Frontal cortex (tissue), 4 donors: ENCODE data around the gene HNRNPC. TPM values are rescaled to one million over a fixed set of nuclear protein-coding genes. Genes with fewer than 3 reads are reported as not detected.
"Not testable (repeated sequence)": the region's sequence is repeated elsewhere in the genome, so short reads cannot be mapped to it uniquely, and the experiment has no call there.

Experiments used
- DNase-seq, 2 donors: peaks; one replicate each; pipeline ENCODE4 v3.0.0; 2012; ENCODE audit warnings: low spot score in 2 of 2
- FAIRE-seq: peaks from 2 replicates; lab custom pipeline; 2012; peaks lifted over from hg19 to GRCh38; lab: Jason Lieb, UNC
- total RNA-seq: library from RNA; depleted of rRNA; stranded (reverse); fragments of >200 nt; gene quantifications from one replicate; pipeline ENCODE4 v1.2.3, GENCODE V29; 2014
- donor health status: control.
- donor health status: control.
- donor health status: control.

HNRNPC gene
- total RNA-seq, 1 donor from 2014 or later: 614 TPM

DNA sequence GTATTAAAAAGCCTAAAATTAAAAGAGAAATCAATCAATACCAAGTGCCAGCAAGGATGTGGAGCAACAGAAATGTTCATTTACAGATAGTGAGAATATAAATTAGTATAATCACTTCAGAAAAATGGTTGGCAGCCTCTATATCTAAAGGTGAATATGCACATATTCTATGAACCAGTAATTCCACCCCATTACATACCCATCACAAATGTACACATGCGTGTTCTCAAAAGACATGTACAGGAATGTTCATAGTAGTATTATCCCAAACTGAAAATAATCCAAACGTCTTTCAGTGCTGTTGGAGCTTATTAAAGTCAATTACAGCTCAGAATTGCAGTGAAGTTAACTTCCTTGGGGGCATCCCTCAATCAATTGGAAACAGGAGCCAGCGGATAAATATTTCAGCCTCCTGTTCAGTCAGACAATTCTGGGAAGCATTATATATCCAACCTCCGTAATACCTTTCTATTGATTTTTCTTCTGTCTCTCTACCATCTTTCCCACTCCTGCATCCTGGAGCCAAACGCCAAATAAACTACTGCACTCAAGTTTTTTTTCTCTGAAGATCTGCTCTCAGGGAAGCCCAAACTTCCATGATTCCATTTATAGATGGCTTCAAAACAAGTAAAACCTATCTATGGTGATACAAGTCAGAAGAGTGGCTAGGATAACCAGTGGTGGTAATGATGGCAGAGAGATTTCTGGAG lies 68.3 kb downstream of the HNRNPC start:
- no peak for FAIRE-seq
- no peak for DNase-seq

DNA sequence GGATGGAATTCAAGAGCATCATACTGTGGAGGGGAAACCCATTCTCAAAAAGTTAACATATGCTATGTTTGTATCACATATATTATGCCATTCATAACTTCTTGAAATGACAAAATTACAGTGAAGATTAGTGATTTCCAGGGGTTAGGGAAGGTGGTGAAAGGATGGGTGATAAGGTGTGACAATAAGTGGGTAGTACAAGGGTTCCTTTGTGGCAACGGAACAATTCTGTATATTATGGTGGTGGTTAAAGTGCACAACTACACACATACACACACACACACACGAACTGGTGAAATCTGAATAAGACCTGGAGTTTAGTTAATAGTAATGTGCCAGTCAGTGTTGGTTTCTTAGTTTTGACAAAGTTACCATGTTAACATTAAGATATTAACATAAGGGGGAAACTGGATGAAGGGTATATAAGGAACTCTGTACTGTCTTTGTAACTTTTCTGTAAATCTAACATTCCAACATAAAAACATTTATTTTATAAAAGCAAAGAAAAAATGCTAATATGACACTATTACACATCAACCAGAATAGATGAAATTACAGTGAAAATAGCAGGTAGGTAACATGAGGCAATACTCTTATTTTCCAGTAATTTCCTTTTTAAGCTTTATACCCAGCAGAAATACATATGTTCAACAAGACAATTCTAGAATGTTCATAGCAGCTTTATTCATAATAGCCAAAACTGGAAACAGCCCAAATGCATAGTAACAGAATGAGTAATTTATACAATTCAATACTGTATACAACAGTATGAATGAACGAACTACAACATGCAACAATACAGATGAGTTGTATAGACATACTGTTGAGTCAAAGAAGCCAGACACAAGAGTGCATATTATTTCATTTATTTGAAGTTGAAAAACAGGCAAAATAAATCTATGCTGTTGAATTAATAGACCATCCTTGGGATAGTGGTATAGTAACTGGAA lies 69.4 kb downstream of the HNRNPC start:
- FAIRE-seq: no peak

DNA sequence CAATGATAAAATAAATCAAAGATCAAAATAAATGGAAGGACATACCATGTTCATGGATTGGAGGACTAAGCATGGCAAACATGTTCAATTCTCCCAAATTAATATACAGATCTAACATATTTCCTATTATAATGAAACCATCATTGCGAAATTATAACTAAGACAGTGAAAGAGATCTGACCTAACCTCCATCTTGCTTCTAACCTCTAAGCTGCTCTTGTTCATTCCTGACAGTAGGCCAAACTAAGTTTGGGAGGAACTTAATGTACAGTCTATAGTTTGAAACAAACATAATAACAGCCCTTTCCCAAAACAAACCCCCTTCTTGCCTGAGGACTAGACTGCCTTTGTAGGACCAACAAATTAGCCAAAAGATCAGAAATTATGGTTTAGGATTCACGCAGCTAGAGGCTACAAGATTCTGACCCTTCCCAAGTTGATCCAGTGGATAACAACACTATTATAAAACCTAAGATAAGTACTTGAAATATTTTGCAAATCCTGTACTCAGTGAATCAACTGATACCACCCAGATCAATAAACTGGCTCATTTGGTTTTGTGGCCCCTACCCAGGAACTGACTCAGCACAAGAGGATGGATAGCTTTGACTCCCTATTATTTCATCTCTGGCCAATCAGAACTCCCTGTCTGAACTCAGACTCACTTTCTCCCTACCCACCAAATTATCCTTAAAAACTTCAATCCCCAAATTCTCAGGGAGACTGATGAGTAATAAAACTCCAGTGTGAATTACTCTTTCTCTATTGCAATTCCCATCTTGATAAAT lies 71.6 kb downstream of the HNRNPC start:
- no peak for DNase-seq
- no peak for FAIRE-seq

More for the DNA sequence above, 69.4 kb downstream of the HNRNPC start:
- DNase-seq: no peak

DNA sequence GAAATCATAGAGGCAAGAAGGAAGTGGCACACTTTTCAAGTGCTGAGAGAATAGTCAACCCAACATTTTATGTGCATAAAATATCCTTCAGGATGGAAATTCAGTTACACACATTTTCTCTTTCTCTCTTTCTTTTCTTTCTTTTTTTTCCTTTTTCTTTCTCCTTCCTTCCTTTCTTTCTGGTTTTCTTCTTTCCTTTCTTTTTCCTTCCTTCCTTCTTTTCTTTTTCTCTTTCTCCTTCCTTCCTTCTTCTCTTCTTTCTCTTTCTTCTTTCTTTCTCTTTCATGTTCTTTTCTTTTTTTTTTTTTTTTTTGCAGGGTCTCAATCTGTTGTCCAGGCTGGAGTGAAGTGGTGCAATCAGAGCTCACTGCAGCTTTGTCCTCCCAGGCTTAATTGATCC lies 74.6 kb downstream of the HNRNPC start:
- no peak for FAIRE-seq
- DNase-seq: no peak

DNA sequence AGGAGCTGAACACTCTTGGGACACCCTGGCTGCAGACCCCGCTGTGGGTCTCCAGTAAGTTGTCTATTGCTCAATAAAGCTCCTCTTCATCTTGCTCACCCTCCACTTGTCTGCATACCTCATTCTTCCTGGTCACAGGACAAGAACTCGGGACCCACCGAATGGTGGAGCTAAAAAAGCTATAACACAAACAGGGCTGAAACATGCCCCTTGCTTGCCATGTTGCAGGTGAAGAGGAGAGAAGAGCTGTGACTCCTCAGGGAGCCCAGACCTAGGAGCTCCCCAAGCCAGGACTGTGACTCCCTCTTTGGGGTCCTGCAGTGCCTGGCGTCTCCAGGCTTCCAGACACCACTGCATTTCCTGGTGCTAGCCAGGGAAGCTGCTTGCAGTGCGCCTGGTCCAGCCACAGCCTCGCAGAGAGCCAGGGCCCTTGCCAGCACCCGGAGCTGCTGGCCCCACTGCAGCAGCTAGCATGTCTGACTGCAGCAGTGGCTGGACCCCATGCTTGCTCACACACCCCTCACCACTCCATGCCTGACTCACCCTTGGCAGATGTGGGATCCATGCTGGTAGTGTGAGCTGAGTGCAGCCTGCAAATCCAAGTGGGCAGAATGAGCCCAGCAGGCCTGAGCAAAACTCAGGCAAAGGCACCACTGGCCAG lies 76.2 kb downstream of the HNRNPC start:
- DNase-seq (no peak), FAIRE-seq (no peak)

DNA sequence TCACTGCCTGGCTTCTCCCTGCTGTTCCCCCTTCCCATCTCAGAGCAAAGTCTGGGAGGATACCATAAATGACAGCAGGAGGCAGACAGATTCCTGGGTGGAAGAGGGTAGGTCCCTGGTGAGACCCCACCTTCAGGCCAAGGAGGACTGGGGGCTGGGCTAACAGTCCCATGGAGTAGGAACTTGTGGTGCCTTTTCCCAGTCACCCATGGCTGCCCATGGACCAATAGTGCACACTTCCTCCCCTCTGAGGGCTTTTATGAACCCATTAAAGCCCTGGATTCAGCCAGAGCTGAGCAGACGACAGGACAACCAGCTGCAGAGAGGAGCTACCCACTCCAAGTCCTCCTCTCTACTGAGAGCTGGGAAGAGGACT lies 76.8 kb downstream of the HNRNPC start:
- DNase-seq (no peak), FAIRE-seq (no peak)

DNA sequence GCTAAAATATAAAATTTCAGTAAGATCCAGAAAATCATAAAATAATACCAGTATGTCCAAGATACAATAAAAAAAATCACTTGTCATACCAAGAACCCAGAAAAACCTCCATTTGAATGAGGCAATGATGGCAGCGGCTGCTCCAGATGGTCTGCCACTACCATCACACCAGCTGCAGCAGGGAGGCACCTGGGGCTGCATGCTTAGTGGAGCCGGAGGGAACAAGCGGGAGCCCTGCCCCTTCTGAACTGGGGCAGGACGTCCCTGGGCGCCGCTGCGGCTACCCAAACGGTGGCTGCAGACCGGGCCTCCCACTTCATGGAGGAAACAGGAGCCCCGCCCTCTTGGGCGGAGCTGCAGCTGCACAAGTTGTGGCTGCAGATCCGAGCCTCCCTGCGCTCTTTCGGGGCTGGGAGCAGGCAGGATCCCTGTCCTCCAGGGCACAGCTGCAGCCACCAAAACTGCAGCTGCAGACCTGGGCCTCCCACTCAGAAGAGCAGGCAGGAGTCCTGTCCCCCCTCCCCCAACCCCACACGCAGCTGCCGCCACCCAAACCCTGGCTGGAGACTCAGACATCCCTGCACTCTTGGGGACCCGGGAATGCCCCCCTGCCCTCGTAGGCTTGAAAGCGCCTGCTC lies 77.3 kb downstream of the HNRNPC start:
- FAIRE-seq (no peak), DNase-seq (peak in 1 of 2 donors; percentile 25)

DNA sequence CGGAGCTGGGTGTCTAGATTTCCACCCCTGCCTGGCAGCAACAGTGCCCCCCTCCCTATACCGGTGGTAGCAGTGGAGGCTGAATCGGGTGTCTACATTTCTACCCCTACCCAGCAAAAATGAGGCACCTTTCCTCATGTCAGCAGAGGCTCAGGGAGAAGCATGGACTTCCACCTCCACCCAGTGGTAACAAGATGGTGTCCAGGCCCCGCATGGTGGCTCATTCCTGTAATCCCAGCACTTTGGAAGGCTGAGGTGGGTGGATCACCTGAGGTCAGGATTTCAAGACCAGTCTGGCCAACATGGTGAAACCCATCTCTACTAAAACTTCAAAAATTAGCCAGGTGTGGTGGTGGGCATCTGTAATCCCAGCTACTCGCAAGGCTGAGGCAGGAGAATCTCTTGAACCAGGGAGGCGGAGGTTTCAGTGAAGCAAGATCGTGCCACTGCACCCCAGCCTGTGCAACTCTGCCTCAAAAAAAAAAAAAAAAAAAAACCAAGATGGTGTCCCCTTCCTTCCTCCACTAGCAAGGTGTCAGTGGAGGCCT lies 77.9 kb downstream of the HNRNPC start:
- DNase-seq (no peak), FAIRE-seq (no peak)

DNA sequence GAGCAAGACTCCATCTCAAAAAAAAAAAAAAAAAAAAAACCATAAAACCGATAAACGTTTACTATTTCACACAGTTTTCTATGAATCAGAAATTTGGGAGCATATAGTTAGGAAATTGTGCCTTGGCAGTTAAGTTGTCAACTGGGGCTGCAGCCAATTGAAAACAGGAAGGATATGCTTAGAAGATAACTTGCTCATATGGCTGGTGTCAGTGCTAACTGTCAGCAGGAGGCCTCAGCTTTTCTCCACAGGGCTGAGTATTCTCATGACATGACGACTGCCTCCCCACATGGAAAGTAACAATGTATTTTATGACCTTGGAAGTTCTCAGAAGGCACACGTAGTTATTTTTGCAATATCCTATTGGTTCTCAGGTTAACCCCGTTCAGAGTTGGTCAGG lies 83.8 kb downstream of the HNRNPC start:
- no peak for FAIRE-seq
- no peak for DNase-seq

DNA sequence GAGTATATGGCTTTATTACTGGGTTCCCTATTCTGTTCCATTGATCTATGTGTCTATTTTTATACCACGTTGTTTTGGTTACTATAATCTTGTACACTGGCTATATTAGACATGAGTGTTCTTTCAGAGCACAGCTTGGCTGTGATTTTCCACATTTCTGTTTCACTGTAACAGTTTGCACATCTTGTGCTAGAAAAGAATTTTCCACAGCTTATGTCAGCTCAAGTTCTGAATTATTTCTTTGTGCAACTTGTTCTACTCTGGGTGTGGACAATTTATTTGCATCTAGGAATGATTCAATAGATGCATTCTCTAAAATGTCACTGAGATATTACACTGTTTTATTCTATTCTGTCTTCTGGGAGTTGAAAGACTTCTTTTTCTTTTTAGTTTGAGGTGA lies 85.0 kb downstream of the HNRNPC start:
- FAIRE-seq (no peak), DNase-seq (peak; percentile 13 to 16)

DNA sequence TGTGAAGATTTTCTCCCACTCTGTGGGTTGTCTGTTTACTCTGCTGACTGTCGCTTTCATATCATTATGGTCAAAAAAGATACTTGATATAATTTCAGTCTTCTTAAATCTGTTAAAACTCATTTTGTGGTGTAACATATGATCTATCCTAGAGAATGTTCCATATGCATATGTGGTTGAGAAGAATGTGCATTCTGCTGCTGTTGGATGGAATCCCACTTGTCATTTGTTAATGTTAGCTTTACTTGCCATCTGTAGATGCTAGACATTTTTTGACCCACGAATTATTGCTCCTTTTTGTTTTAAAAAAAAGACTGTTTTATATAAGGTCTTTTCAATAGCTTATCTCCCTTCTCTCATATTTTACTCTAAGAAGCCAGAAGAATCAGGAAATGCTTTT lies 87.1 kb downstream of the HNRNPC start:
- DNase-seq (no peak), FAIRE-seq (no peak)

DNA sequence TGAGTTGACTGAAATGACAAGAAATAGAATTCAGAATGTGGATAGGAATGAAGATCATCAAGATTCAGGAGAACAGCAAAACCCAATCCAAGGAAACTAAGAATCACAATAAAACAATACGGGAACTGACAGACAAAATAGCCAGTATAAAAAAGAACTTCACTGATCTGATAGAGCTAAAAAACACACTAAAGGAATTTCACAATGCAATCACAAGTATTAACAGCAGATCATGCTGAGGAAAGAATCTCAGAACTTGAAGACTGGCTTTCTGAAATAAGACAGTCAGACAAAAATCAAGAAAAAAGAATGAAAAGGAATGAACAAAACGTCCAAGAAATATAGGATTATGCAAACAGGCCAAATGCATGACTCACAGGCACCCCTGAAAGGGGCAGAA lies 98.1 kb downstream of the HNRNPC start:
- DNase-seq (no peak), FAIRE-seq (no peak)

DNA sequence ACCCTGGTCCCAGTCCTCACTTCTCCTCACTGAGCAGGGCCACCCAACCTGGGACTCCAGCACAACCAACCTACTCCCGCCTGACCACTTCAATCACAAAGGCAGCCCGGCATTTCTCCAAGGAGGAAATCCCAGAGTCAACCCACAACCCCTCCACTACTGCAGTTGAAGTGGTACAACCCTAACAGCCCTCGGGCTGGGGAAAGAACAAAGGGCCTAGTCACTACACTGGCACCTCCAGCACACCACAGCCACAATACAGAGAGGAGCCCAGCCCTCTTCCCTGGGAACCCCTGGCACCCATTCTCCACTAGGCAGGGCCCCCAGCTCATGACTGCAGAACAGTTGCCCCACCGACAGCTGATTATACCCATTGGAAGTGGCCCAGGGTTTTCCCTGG lies 99.7 kb downstream of the HNRNPC start:
- FAIRE-seq (no peak), DNase-seq (no peak)

DNA sequence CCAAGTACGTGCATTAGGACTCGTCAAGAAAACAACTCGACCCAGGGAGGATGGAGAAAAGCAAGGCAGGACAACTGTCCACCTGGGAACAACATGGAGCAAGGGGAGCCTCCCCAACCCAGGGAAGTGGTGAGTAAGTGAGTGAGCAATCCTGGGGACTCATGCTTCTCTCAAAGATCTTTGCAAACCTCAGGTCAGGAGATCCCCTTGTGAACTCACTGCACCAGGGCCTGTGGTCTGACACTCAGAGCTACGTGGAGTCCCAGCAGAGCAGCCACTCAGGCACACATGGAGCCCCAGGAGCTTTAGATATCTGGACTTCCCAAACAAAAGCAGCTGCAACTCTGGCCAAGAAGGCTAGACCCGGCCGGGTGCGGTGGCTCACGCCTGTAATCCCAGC lies 101.2 kb downstream of the HNRNPC start:
- FAIRE-seq: no peak
- DNase-seq: no peak

DNA sequence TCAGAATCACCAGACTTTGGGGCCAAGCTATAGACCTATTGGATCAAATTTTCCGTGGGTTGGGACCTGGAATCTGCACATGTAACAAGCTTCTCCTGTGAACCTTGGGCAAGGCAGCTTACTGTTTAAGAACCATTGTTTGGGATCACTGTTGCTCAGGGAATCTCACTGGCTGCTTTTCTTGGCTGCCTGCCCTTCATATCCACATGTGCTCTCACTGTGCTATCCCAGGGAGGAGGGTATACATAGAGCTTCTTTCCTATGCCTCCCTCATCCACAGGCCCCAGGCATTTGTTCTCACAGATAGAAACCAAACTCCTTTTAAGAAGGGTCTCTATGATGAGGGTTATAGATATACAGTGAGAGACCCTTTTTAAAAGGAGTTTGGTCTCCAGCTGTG lies 103.6 kb downstream of the HNRNPC start:
- FAIRE-seq, DNase-seq: not testable (repeated sequence)

DNA sequence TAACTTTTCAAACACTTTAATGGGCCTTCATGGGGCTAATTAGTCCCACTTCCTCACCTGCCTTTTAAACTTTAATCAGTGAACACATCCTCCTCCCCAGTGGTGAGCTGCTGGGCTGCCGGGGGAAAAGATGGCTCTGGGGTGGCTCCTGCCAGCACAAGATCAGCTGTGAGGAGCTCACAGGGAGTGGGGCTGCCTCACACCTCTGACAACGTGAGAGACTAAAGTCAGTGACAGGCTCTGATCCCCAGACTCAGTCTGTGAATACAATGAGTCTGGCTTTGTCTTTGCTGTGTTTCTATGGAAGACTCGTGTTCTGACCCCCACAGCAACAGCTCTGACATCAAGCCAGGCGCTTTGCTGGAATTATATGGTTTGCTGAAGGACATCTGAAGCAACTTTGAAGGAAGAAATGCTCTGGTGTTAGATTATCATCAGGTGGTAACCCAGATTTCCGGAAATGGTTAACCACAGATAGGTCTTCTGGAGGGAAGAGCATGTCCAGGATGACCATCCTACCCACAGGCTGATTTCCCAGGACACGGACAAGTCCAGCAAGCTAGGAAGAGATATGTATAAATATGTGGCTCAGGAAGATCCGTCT lies 104.1 kb downstream of the HNRNPC start:
- DNase-seq, FAIRE-seq: not testable (repeated sequence)

DNA sequence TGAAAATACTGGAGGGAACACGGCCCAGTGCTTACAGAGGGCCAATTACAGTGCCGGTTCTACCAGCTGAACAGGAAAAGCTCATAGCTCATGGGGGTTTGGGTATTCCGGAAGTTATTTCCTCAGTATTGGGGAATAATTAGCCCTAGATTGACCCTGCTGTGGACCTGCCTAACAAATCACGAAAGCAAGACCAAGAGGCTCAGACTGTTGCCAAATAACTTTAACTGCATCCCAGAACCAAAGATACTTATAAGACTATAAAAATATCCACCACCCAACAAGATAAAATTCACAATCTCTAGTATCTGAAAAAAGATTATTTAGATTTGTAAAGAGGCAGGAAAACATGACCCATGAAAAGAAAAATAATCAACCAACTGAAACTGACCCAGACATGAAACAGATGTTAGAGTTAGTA lies 105.4 kb downstream of the HNRNPC start:
- no peak for FAIRE-seq
- DNase-seq: no peak

DNA sequence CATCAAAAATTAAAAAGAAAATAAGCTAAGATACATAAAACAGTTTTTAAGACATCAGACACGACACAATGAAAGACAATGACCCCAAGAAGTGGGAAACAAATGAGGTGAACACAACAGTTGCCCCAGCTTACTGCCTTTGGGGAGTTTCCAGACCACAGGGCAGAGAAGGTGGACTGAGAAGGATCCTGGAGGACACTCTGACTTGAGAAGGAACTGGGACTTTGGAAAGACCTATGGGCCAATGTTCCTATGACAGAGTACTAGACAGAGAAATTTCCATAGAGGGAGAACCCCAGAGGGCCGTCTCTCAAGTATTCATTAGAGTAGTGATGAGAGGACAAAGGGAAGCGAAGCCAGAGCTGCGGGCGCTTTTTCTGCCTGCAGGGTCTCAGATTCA lies 107.2 kb downstream of the HNRNPC start:
- FAIRE-seq (no peak), DNase-seq (no peak)
